A549 treated with AZD2906 at 1 μM for 4 hours (cell line): ENCODE results near the gene AICDA. TPM values are rescaled to one million over a fixed set of nuclear protein-coding genes. Genes with fewer than 3 reads are reported as not detected.

Experiments
- total RNA-seq: library from RNA; stranded (reverse); fragments of 200-300 nt; extraction: Qiagen RNA extraction; gene quantifications from 5 replicates; pipeline ENCODE4 v1.2.3, GENCODE V29; 2022

The AICDA gene
- total RNA-seq: 0.11 to 0.26 TPM (median 0.15 TPM) in 5 replicates

DNA sequence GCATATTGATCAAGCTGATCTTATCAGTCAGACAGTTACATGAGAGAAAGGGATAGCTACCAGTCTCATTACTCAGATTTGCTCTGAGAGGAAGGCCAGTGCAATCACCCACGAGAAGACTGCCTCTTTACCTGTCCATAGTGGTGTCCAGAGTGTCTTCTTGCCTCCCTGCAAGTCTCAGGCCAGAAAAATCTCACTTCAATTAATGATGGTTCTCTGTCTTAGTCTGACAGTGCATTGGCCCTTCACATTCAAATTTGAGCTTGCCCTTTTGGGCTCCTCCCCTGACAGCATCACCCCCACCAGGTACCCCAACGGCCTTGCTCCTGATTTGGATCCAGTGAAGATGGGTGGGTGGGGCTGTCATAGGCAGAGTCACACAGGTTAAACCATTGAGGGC lies at the start of gene AICDA:
Gene AICDA, minus strand, starts transcription at position 231 of the 400 bp plus-strand sequence. Its CDS starts 92 bp downstream, at position 139.

Other genes starting within 250 kb of the AICDA start
- gene CLEC6A, start 156.9 kb downstream of the AICDA start, total RNA-seq: not detected in 5 replicates
- gene CLEC4D, start 99.4 kb downstream of the AICDA start, total RNA-seq: not detected in 5 replicates
- gene CLEC4E, start 72.0 kb downstream of the AICDA start, total RNA-seq: 0.16 to 0.66 TPM (median 0.22 TPM) in 5 replicates
- 0.07 to 0.28 TPM (median 0.17 TPM) in 5 replicates for gene MFAP5, start 50.0 kb upstream of the AICDA start, total RNA-seq
- 18.0 to 21.2 TPM (median 20.3 TPM) in 5 replicates for gene RIMKLB, start 85.1 kb upstream of the AICDA start, total RNA-seq
- not detected in 5 replicates for gene A2ML1, start 209.8 kb upstream of the AICDA start, total RNA-seq